GM19397 (cell line): ENCODE data around the gene IGLON5.

Experiments
- ATAC-seq: cut with Tn5 transposase; IDR thresholded peaks from one replicate; pipeline ENCODE4 v1.9.1; 2021; ENCODE audit warnings: mild to moderate bottlenecking, moderate library complexity; ENCODE audit not compliant: unreplicated experiment

Gene IGLON5

GRCh38 chr19:51311351-51312257, at the start of gene IGLON5:
TSS of gene IGLON5 (plus strand) at chr19:51311644. CDS start at chr19:51311848, 204 bp downstream.
- ATAC-seq = no peak

- ATAC-seq = no peak
Observed at GRCh38 chr19:51263808-51264207, 47.6 kb upstream of the IGLON5 start.

- no peak for ATAC-seq
Observed at GRCh38 chr19:51271067-51271466, 40.4 kb upstream of the IGLON5 start.

- no peak for ATAC-seq
Observed at GRCh38 chr19:51272183-51272810, 39.1 kb upstream of the IGLON5 start.

- no peak for ATAC-seq
Observed at GRCh38 chr19:51274049-51274770, 37.2 kb upstream of the IGLON5 start.

GRCh38 chr19:51277112-51277511, 34.3 kb upstream of the IGLON5 start:
- no peak for ATAC-seq

- ATAC-seq = no peak
Observed at GRCh38 chr19:51282335-51282734, 29.1 kb upstream of the IGLON5 start.

- ATAC-seq = no peak
Observed at GRCh38 chr19:51285682-51286081, 25.8 kb upstream of the IGLON5 start.

GRCh38 chr19:51289635-51290034, 21.8 kb upstream of the IGLON5 start:
- ATAC-seq = no peak

- no peak for ATAC-seq
Observed at GRCh38 chr19:51292971-51293370, 18.5 kb upstream of the IGLON5 start.

- ATAC-seq = no peak
Observed at GRCh38 chr19:51293571-51294210, 17.8 kb upstream of the IGLON5 start.

GRCh38 chr19:51294211-51294976, 17.1 kb upstream of the IGLON5 start:
- ATAC-seq = no peak

GRCh38 chr19:51294977-51295375, 16.5 kb upstream of the IGLON5 start:
- ATAC-seq = no peak

GRCh38 chr19:51295382-51296126, 15.9 kb upstream of the IGLON5 start:
- no peak for ATAC-seq

GRCh38 chr19:51296336-51297093, 14.9 kb upstream of the IGLON5 start:
- ATAC-seq = no peak

GRCh38 chr19:51297406-51297805, 14.0 kb upstream of the IGLON5 start:
- ATAC-seq = no peak

GRCh38 chr19:51301266-51301665, 10.2 kb upstream of the IGLON5 start:
- no peak for ATAC-seq

- ATAC-seq = no peak
Observed at GRCh38 chr19:51305479-51305878, 6.0 kb upstream of the IGLON5 start.

GRCh38 chr19:51316688-51317087, 5.2 kb downstream of the IGLON5 start:
- no peak for ATAC-seq
